GM18526 (cell line): ENCODE results near the gene PARVA.

Source experiments
- POLR2A ChIP-seq: IDR thresholded peaks from 3 replicates; pipeline ENCODE4 v1.6.1; 2011; ENCODE audit not compliant: insufficient read length; ENCODE audit errors: extremely low read depth

The PARVA gene

DNA sequence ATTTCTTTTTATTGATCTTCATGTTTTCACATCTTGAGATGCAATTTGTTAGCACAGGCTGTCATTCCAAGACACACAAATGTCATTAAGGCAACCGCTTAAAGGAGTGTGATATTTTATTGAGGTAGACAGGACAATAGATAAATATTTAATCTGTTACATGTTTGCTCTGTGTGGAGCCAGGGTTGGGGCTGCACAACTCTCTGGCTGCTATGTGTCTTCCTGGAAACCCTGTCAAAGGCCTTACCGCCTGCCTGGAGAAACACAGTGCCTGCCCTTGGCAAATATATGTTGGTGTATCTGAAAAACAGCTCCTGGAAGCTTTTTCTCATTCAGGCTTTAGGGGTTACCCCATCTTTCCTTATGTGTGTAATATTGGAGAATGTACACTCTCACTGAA lies 157.2 kb downstream of the PARVA start:
- no peak for TF ChIP-seq POLR2A

DNA sequence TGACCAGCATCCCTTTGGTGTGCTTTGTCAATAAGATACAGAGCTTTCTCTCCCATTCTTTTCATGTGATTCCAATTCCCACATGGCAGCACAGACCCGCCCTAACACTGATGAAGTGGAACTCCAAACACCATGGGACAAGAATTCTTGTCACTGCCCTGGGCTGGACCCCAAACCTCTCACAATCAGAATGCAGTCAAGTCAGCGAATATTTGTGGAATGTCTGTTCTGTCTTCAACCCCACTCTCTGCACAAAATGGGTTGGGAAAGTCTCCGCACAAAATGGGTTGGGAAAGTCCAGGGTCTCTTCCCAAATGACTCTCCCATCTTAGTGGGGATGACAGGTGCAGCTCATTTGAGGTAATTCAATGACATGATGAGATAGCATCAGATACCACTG lies 157.9 kb downstream of the PARVA start:
- no peak for TF ChIP-seq POLR2A

DNA sequence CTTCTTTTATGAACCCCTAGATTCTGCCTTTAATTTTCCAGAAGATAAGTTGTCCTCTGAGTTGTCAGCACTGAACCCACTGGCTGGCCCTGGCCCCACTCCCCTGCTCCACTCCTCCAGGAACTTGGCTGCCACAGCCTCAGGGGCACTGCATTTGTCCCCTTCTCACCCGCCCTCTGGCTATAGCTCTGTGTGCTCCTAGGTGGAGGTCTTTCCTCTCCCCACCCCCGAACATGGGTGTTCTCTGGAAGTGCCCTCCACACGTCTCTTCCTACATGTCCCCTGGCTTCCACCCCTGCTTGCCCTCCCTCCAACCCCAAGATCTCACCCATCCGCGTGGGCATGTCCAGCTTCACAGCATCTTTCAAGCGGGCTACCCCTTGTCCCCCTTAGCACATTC lies 159.2 kb downstream of the PARVA start:
- TF ChIP-seq POLR2A = no peak

DNA sequence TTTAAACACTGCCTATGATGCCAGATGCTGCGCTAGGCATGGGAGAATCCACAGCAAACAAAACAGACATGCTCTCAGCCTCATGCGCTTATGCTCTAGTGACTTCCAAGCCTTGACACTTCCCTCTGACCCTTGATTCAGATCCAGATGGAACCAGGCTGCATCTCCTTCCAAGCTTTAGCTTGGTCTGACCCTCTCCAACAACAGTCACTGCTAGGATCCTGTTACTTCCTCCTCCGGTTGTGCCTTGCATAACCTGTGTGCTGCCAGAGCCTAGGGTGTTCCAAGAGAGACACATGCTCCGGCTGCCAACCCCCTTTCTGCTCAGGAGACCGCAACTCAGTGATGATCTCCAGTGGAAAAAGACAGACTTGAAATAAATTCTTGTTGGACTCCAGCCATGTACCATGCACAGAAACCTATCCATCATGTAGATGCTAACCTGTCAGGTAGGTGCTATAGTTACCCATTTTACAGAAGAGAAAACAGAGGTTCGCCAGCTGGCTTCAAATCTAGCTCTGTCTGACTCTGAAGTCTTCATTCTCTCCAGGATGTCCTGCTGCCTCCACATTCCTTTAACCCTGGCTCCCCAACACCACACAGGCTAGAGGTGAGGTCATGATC lies 160.5 kb downstream of the PARVA start:
- no peak for TF ChIP-seq POLR2A

DNA sequence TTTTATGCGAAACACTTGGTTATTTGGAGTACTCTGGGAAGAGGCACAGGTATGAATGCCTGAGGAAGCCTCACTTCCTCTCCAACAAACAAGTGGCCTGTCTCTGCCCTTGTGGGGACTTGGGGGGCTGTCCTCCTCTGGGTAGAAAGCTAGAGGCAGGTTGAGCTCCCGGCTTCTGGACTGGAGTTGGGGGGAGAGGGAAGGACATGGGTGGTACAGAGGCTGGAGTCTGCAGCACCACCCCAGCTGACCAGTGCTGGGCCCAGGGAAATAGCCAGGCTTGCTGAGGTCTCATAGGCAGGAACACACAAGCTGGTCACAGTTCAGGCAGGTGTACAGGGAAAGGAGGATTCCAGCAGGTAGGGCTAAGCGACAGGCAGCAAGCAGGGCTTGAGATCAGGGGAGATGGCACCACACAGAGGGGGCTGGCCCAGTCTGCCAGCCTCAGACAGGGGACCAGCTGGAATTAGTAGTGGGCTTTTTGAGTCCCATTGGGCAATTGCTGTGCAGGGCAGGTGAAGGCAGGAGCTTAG lies 161.6 kb downstream of the PARVA start:
- TF ChIP-seq POLR2A = no peak

DNA sequence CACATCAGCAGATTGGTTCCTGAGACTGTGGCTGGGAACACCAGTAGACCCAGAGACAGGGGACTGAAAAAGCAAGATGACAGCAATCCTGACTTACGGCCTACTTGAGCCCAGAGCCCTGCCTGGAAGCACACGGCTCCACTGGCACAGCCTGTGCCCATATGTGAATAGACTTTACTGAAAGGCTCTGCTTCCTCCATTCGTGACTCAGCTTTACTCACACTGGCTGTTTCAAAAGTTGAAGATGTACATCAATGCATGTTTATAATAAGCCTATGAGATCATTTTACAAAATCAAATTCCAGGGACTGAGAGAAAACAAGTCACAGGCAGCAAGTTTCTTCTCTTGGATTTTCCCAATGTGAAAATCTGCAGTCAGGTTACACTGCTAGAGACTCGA lies 162.2 kb downstream of the PARVA start:
- no peak for TF ChIP-seq POLR2A

DNA sequence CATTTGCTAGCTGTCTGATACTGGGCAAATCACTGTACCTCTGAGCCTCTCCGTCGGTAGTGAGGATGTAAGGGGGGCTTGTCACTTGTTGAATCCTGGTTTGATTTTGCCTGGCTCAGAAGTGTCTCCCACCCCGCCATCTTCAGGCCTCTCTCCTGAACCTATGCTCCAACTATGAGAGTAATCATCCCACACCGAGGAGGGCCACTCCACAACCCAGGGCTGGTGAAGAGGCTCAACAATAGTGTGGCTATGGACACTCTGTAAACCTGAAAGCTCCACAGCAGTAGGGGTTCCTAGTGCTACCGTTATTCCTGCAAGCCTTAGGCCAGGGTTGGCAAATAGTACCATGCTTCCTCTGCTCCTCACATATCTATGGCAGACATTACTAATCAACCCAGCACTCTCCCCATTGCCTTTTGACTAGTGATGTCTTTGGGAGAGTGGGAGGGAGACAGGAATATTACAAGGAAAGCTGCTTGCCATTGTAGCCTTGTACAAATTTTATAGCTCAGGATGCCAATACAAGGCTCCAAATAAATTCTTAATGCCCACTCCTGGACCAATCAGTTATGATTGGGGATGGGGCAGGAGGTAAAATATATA lies 162.8 kb downstream of the PARVA start:
- no peak for TF ChIP-seq POLR2A

DNA sequence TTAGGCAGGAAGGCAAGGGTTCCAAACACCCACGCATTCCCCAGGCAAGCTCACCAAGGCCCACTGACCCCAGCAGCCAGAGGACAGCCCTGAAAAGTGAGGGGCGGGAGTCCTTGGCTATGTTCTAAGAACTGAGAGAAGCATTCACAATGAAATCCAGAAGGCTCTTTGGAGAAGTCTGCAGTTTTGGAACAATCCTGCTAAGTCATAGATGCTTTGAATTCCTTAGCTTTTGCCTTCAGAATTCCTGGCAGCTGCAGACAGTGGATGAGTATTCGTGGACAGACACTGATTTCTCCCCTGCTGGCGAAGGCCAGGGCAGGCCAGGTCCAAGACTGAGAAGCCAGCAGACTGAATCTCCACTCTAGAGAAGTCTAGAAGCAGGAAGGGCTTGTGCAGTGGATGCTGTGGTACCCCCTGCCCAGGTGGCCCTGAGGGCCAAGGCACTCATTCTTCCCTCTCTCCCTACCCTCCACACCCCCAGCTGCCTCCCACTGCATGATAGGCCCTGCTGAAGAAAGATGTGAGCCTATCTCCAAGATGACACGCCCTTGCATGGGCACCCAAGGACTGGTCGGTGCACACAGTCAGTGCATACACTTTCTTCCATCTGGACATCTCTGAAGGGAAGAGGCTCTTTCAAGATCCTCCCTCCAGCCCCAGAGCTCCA lies 163.7 kb downstream of the PARVA start:
- no peak for TF ChIP-seq POLR2A

DNA sequence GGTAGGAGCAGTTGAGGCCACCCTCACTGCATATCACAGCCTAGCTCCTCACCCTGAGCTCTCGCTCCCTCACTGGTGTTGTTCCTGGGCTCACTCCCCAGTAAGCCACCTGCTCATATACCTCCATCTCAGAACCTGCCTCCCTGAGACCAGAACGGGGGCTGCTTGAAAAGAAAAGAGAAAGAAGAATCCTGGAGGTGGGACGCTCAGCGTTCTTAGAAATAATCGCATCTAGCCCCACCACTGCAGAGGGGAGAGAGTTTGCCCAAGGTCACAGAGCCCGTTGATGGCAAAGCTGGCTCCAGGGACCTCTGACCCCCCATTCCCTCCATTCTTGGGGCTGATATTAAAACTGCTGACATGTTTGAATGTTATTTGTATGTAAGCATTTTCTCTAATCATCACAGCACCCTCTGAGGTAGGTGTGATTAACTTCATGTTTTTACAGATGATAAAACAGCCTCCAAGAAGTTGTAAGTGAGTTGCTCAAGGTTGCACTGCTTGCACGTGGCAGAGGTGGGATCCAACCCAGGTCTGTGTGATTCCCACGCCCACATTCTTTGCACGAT lies 164.3 kb downstream of the PARVA start:
- TF ChIP-seq POLR2A = no peak

DNA sequence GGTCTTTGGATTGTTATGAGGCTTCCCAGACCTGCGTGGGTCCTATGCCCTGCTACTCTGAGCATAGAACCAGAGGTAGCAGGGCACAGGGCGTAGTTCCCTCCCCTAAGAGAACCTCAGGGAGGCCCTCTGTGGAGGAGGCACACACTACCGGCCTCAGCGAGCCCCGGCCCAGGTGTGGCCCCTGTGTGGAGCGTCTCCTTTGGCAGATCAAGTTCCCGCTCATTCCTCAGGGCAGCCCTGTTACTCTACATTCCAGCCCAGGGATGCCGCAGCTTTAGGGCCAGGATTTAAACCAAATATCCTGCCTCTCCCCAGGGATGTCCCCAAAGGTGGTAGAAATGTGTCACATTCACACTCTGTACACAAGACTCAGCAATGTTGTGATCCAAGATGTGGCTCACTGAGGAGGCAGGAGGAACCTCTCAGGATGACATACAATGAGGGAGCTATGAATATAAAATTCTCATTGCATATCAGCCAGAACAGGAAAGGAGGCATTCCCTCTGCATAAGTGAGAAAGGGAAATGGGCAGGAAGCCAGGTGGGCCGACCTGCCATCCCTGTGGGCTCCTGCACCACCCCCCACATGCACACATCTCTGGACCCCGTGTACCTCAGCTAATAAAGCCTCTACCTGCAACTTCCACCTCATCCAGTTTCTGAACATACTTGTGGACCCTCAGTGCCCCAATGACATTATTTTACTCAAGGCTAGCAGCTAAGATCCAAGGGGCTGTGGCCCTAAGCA lies 165.0 kb downstream of the PARVA start:
- TF ChIP-seq POLR2A = no peak

DNA sequence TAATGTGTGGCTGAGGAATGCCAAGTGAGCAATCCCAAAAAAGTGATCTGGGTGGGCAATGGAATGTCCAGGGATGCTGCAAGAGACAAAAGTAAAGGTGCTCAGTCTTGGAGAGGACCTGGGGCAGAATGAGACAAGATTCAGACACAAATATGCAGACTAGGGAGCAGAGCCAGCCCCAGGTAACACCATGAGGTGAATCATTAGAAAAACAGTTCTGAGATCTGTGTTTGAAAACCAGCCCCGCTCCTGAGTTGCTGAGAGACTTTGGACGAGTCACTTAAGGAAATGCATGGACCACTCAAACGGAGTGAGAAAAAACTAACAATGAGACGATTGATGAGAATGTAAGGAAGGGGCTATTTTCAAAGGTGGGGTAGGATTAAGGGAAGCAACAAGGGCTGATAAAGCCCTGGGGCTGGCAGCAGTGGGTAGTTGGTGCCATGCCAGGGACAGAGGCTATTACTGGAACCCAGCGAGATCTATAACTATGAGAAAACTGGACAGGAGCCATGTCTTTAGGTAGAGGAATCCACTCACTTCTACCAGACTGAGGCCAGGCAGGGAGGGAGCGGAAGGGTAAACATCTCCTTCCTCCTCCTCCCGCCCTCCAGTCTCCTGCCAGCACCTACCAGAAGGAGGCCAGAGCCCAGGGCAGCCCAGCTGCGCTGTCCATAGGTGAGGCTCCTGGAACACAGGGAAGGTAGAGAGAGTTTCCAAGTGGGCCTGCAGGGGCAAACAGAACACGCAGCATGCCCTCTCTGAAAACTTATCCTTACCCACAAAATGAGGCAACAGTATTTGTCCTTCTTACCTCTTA lies 166.4 kb downstream of the PARVA start:
- no peak for TF ChIP-seq POLR2A

DNA sequence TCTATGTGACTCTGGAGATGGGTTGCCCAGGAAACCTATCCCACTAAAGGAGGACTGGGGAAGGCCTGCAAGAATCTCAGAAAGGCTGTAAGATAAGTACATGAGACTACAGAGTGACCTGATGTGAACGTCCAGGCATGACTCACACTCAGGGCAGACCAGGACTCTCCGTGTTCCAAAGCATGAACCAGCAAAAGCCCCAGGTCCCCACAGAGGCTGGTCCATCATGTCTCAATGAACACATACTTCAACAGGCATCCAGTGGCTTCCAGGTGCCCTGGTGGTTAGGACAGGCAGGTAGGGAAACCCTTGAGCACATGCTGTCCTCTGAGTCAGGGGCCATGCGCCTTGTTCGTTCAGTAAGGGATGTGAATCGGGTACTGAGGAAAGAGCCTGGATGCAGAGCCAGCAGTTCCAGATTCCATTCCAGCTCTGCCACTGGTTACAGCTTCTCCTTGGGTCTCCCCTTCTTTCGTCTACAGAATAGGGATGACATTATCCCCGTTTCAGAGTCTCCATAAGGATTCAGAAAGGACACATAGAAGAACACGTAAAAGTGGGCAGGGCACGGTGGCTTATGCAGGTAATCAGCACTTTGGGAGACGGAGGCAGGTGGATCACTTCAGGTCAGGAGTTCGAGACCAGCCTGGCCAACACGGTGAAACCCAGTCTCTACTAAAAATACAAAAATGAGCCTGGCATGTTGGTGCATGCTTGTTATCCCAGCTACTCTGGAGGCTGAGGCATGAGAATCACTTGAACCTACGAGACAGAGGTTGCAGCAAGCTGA lies 167.8 kb downstream of the PARVA start:
- TF ChIP-seq POLR2A = no peak

DNA sequence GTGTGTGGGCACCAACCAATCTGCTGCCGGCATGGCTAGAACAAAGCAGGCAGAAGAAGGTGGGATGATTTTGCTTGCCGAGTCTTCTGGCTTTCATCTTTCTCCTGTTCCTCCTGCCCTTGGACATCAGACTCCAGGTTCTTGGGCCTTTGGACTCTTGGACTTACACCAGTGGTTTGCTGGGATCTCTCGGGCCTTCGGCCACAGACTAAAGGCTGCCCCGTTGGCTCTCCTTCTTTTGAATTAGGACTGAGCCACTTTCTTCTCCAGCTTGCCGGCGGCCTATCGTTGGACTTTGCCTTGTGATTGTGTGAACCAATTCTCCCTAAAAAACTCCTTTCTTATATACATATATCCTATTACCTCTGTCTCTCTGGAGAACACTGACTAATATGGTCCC lies 168.8 kb downstream of the PARVA start:
- no peak for TF ChIP-seq POLR2A

DNA sequence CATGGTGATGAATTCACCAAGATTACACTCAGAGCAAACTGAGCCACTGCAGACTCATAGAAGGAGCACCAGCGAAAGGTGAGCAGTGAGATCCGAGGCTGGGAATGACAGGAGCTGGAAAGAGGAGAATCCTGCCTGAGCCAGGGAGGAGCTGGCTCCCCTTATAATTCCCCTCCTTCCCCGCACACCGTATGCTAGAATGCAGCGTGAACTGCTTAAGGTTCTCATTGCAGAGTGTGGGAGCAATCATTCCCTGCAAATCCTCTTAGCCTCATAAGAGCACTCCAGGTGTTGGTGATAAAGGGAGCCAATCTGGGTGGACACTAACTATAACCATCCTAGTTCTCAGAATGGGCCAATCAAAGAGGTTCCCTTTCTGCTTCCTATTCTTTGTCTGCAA lies 169.3 kb downstream of the PARVA start:
- TF ChIP-seq POLR2A = no peak
